Measurements from ENCODE around the gene ZCCHC13.

- TF ChIP-seq CTCF (IDR thresholded peaks at IDR 0.05) = no peak
- no peak for TF ChIP-seq POLR2A (IDR thresholded peaks at IDR 0.05)
- TF ChIP-seq POLR2AphosphoS5 (IDR thresholded peaks at IDR 0.05; ENCODE audit: insufficient read depth in 1 of 2, low read depth in 1 of 2) = no peak
These were observed 19.5 kb upstream of the ZCCHC13 start for GRCh38 chrX:74284391-74284952.
